HEK293 (cell line): ENCODE measurements around the gene TUBB3.
A peak's percentile ranks its signal among the peaks of the same experiment; 100 is the strongest.

Experiments used
- FEZF1 ChIP-seq: fragments of 450-650 bp; formaldehyde crosslinking; IDR thresholded peaks from 2 replicates; pipeline ENCODE4 v1.5.1; 2016; ENCODE audit warnings: missing biosample characterization, missing genetic modification characterization
- GLI2 ChIP-seq: fragments of 450-650 bp; formaldehyde crosslinking; IDR thresholded peaks from 2 replicates; pipeline ENCODE4; 2017; ENCODE audit warnings: missing biosample characterization, missing genetic modification characterization, low read depth, borderline replicate concordance
- GLI4 ChIP-seq: fragments of 450-650 bp; formaldehyde crosslinking; IDR thresholded peaks from 2 replicates; pipeline ENCODE4 v1.5.1; 2016; ENCODE audit warnings: missing biosample characterization, missing genetic modification characterization
- GLIS1 ChIP-seq: fragments of 450-650 bp; formaldehyde crosslinking; IDR thresholded peaks from 2 replicates; pipeline ENCODE4 v1.5.1; 2016; ENCODE audit warnings: missing biosample characterization, missing genetic modification characterization
- KLF10 ChIP-seq: fragments of 450-650 bp; IDR thresholded peaks from 2 replicates; pipeline ENCODE4 v1.5.1; 2018; ENCODE audit warnings: missing biosample characterization, mild to moderate bottlenecking, missing genetic modification characterization
- KLF7 ChIP-seq: fragments of 450-650 bp; formaldehyde crosslinking; IDR thresholded peaks from 2 replicates; pipeline ENCODE4 v1.5.1; 2016; ENCODE audit warnings: missing biosample characterization, missing genetic modification characterization, borderline replicate concordance
- OVOL3 ChIP-seq: fragments of 450-650 bp; formaldehyde crosslinking; IDR thresholded peaks from 2 replicates; pipeline ENCODE4 v1.5.1; 2016; ENCODE audit warnings: missing biosample characterization, missing genetic modification characterization
- PRDM1 ChIP-seq: fragments of 450-650 bp; formaldehyde crosslinking; IDR thresholded peaks from 2 replicates; pipeline ENCODE4; 2016; ENCODE audit warnings: missing biosample characterization, missing genetic modification characterization
- SALL2 ChIP-seq: fragments of 450-650 bp; formaldehyde crosslinking; IDR thresholded peaks from 2 replicates; pipeline ENCODE4 v1.5.0; 2017; ENCODE audit warnings: missing biosample characterization, mild to moderate bottlenecking, missing genetic modification characterization, borderline replicate concordance
- ZBTB20 ChIP-seq: fragments of 450-650 bp; formaldehyde crosslinking; IDR thresholded peaks from 2 replicates; pipeline ENCODE4 v1.5.1; 2016; ENCODE audit warnings: missing biosample characterization, missing genetic modification characterization
- ZBTB21 ChIP-seq: fragments of 450-650 bp; formaldehyde crosslinking; IDR thresholded peaks from 2 replicates; pipeline ENCODE4 v1.5.1; 2017; ENCODE audit warnings: missing biosample characterization, missing genetic modification characterization
- ZBTB48 ChIP-seq: fragments of 450-650 bp; formaldehyde crosslinking; IDR thresholded peaks from 2 replicates; pipeline ENCODE4 v1.5.1; 2016; ENCODE audit warnings: missing biosample characterization, missing genetic modification characterization
- ZBTB7A ChIP-seq: fragments of 450-650 bp; formaldehyde crosslinking; IDR thresholded peaks from 2 replicates; pipeline ENCODE4 v1.5.1; 2016; ENCODE audit warnings: low read depth, missing biosample characterization, missing genetic modification characterization
- ZNF132 ChIP-seq: fragments of 450-650 bp; formaldehyde crosslinking; IDR thresholded peaks from 2 replicates; pipeline ENCODE4 v1.5.1; 2017; ENCODE audit warnings: missing biosample characterization, missing genetic modification characterization, borderline replicate concordance
- ZNF169 ChIP-seq: fragments of 450-650 bp; formaldehyde crosslinking; IDR thresholded peaks from 2 replicates; pipeline ENCODE4 v1.5.1; 2016; ENCODE audit warnings: missing biosample characterization, missing genetic modification characterization
- ZNF175 ChIP-seq: fragments of 450-650 bp; formaldehyde crosslinking; IDR thresholded peaks from 2 replicates; pipeline ENCODE4 v1.5.1; 2016; ENCODE audit warnings: missing biosample characterization, missing genetic modification characterization
- ZNF184 ChIP-seq: fragments of 450-650 bp; IDR thresholded peaks from 2 replicates; pipeline ENCODE4 v1.5.1; 2018; ENCODE audit warnings: missing biosample characterization, mild to moderate bottlenecking, missing genetic modification characterization
- ZNF19 ChIP-seq: fragments of 450-650 bp; formaldehyde crosslinking; IDR thresholded peaks from 2 replicates; pipeline ENCODE4; 2016; ENCODE audit warnings: missing biosample characterization, missing genetic modification characterization, low read depth
- ZNF23 ChIP-seq: fragments of 450-650 bp; formaldehyde crosslinking; IDR thresholded peaks from 2 replicates; pipeline ENCODE4 v1.5.1; 2016; ENCODE audit warnings: missing biosample characterization, missing genetic modification characterization, borderline replicate concordance
- ZNF274 ChIP-seq, 2 experiments: fragments of 200-500 bp in 1 of 2; fragments of 450-650 bp in 1 of 2; sonication (Bioruptor generic) in 1 of 2; formaldehyde crosslinking in 1 of 2; IDR thresholded peaks; 2 replicates each; pipeline versions ENCODE4 v1.5.1 to v1.6.1; 2014 to 2016; ENCODE audit warnings: borderline replicate concordance in 1 of 2, inconsistent platforms in 1 of 2, low read length in 1 of 2, missing biosample characterization in 1 of 2, missing genetic modification characterization in 1 of 2
- ZNF354C ChIP-seq: fragments of 450-650 bp; formaldehyde crosslinking; IDR thresholded peaks from 2 replicates; pipeline ENCODE4 v1.5.1; 2016; ENCODE audit warnings: missing biosample characterization, missing genetic modification characterization, low read depth, borderline replicate concordance
- ZNF362 ChIP-seq: fragments of 450-650 bp; formaldehyde crosslinking; IDR thresholded peaks from 2 replicates; pipeline ENCODE4 v1.5.1; 2016; ENCODE audit warnings: missing biosample characterization, missing genetic modification characterization
- ZNF426 ChIP-seq: fragments of 450-650 bp; formaldehyde crosslinking; IDR thresholded peaks from 2 replicates; pipeline ENCODE4 v1.5.1; 2017; ENCODE audit warnings: missing biosample characterization, missing genetic modification characterization, mild to moderate bottlenecking, inconsistent platforms, moderate library complexity
- ZNF514 ChIP-seq: fragments of 450-650 bp; formaldehyde crosslinking; IDR thresholded peaks from 2 replicates; pipeline ENCODE4 v1.5.1; 2016; ENCODE audit warnings: missing biosample characterization, missing genetic modification characterization
- ZNF549 ChIP-seq: fragments of 450-650 bp; IDR thresholded peaks from 2 replicates; pipeline ENCODE4 v1.5.1; 2018; ENCODE audit warnings: missing biosample characterization, missing genetic modification characterization, mild to moderate bottlenecking, inconsistent platforms, moderate library complexity
- ZNF555 ChIP-seq: fragments of 450-650 bp; formaldehyde crosslinking; conservative IDR thresholded peaks from 2 replicates; pipeline ENCODE4 v1.5.1; 2017; ENCODE audit warnings: missing biosample characterization, mild to moderate bottlenecking, missing genetic modification characterization, inconsistent platforms
- ZNF560 ChIP-seq: fragments of 450-650 bp; formaldehyde crosslinking; IDR thresholded peaks from 2 replicates; pipeline ENCODE4 v1.5.1; 2017; ENCODE audit warnings: missing biosample characterization, missing genetic modification characterization, borderline replicate concordance
- ZNF571 ChIP-seq: fragments of 450-650 bp; formaldehyde crosslinking; IDR thresholded peaks from 2 replicates; pipeline ENCODE4 v1.5.0; 2017; ENCODE audit warnings: missing biosample characterization, missing genetic modification characterization
- ZNF610 ChIP-seq: fragments of 450-650 bp; formaldehyde crosslinking; IDR thresholded peaks from 2 replicates; pipeline ENCODE4 v1.5.1; 2016; ENCODE audit warnings: missing biosample characterization, missing genetic modification characterization, borderline replicate concordance
- ZNF645 ChIP-seq: fragments of 450-650 bp; formaldehyde crosslinking; IDR thresholded peaks from 2 replicates; pipeline ENCODE4; 2016; ENCODE audit warnings: missing biosample characterization, missing genetic modification characterization
- ZNF664 ChIP-seq: fragments of 450-650 bp; formaldehyde crosslinking; IDR thresholded peaks from 2 replicates; pipeline ENCODE4 v1.5.1; 2016; ENCODE audit warnings: missing biosample characterization, missing genetic modification characterization
- ZNF707 ChIP-seq: fragments of 450-650 bp; formaldehyde crosslinking; IDR thresholded peaks from 2 replicates; pipeline ENCODE4 v1.5.1; 2016; ENCODE audit warnings: missing biosample characterization, missing genetic modification characterization
- ZNF768 ChIP-seq: fragments of 450-650 bp; formaldehyde crosslinking; IDR thresholded peaks from 2 replicates; pipeline ENCODE4 v1.5.1; 2018; ENCODE audit warnings: missing biosample characterization, mild to moderate bottlenecking, missing genetic modification characterization
- ZNF791 ChIP-seq: fragments of 450-650 bp; formaldehyde crosslinking; IDR thresholded peaks from 2 replicates; pipeline ENCODE4 v1.5.1; 2016; ENCODE audit warnings: missing biosample characterization, missing genetic modification characterization
- ZNF830 ChIP-seq: fragments of 450-650 bp; IDR thresholded peaks from 2 replicates; pipeline ENCODE4 v1.5.0; 2018; ENCODE audit warnings: missing biosample characterization, missing genetic modification characterization, low read depth, mild to moderate bottlenecking, moderate library complexity
- ZNF843 ChIP-seq: fragments of 450-650 bp; formaldehyde crosslinking; IDR thresholded peaks from 2 replicates; pipeline ENCODE4 v1.5.1; 2016; ENCODE audit warnings: missing biosample characterization, missing genetic modification characterization
- ZSCAN4 ChIP-seq: fragments of 450-650 bp; formaldehyde crosslinking; IDR thresholded peaks from 2 replicates; pipeline ENCODE4 v1.5.1; 2017; ENCODE audit warnings: missing biosample characterization, missing genetic modification characterization

Gene TUBB3

GRCh38 chr16:89921702-89922476, 1.3 kb upstream of the TUBB3 start (continued):
- TF ChIP-seq ZNF426 (tag by site-specific recombination) (no peak), ZNF169 (no peak), GLI2 (no peak), ZNF610 (tag by site-specific recombination) (no peak), OVOL3 (tag by site-specific recombination) (no peak), ZNF830 (no peak), ZNF555 (tag by site-specific recombination) (no peak), ZBTB48 (no peak; the same call in 1 of the 2 replicates), GLI4 (tag by site-specific recombination) (no peak), SALL2 (tag by site-specific recombination) (no peak), KLF7 (tag by site-specific recombination) (no peak), ZNF560 (no peak), ZSCAN4 (tag by site-specific recombination) (no peak), ZBTB7A (tag by site-specific recombination) (no peak), ZNF514 (tag by site-specific recombination) (no peak), KLF10 (no peak; the same call in 1 of the 2 replicates), ZBTB21 (no peak), ZNF274 (IDR thresholded peaks at IDR 0.05; ENCODE audit: low read length) (no peak), ZNF274 (tag by site-specific recombination; IDR thresholded peaks at IDR 0.05; ENCODE audit: borderline replicate concordance) (no peak), ZNF843 (tag by site-specific recombination) (peak; percentile 14; the same call in 1 of the 2 replicates), ZNF768 (tag by site-specific recombination) (no peak), ZNF645 (no peak), PRDM1 (tag by site-specific recombination) (no peak), ZNF571 (no peak), ZNF184 (tag by site-specific recombination) (no peak), ZNF132 (tag by site-specific recombination) (no peak), ZNF354C (tag by site-specific recombination) (no peak), ZNF23 (no peak), ZNF19 (tag by site-specific recombination) (no peak), ZNF707 (no peak), ZNF175 (no peak), GLIS1 (peak; percentile 81), FEZF1 (tag by site-specific recombination) (no peak), ZNF791 (tag by site-specific recombination) (no peak), ZNF549 (no peak), ZNF664 (tag by site-specific recombination) (no peak), ZBTB20 (tag by site-specific recombination) (peak; percentile 95), ZNF362 (tag by site-specific recombination) (no peak)
